GM18907 (cell line): ENCODE measurements around the gene SMYD5.
"Not testable (repeated sequence)": the region's sequence is repeated elsewhere in the genome, so short reads cannot be mapped to it uniquely, and the experiment has no call there.

Experiments used
- ATAC-seq: cut with Tn5 transposase; IDR thresholded peaks from one replicate; pipeline ENCODE4 v1.9.1; 2021; ENCODE audit warnings: mild to moderate bottlenecking, moderate library complexity; ENCODE audit not compliant: unreplicated experiment

Gene SMYD5

DNA sequence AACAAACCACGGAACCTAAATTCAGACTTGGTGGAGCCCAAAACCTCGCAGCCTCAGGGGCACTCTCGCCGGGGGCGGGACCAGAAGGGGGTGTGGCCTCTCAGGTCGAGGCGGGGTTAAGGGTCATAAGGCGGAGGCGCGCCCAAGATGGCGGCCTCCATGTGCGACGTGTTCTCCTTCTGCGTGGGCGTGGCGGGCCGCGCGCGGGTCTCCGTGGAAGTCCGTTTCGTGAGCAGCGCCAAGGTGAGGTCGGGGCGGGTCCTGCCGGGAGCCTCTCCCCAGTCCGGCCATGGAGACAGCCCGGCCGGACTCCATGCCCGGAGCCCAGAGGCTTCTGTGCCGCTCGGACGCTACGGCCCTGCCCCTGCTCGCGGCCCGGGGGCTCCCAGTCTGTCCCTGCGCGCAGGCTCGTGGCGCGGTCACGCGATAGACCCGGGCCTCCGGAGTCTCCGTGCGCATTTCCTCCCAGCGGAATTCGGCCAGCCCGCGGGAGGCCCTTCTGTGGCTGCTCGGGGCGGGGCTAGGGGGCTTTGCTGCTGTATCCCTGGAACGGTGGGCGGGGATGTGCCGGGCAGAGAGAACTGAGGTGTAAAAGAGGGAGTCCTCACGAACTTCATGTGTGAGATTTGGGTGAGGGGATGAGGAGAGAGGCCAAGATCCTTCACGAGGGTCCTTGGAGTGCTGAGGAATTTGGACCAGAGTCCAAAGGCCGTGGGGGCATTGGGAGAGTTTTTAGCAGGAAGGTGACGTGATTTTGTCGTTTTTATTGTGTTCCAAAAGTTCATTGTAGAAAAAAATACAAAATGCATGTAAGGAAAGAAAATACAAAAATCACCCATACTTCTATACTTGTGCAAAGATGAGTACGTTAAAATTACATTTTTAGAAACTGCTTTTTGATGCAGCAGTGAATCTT lies at the start of gene SMYD5:
SMYD5 (plus strand) TSS at position 126 of the 916 bp plus-strand sequence; CDS start at position 148, 22 bp downstream.
- ATAC-seq: peak; percentile 93

DNA sequence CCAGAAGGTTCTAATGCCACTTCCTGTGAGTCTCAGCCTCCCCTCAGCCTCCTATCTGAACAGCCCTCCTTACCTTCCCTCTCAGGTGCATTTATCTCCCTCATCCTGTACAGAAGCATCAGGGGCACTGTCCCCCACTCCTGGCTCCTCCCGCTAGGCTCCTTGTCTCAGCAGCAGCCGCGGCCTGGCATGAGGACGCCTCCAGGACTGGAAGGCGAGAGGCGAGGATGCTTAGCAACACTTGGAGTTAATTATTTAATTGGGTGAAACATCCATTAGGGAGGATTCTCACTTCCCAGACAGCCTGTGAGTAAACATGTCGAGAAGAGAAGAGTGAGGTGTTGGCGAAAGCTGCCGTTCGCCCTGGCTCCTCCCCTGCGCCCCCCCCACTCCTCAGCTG lies 48.1 kb upstream of the SMYD5 start:
- not testable (repeated sequence) for ATAC-seq

DNA sequence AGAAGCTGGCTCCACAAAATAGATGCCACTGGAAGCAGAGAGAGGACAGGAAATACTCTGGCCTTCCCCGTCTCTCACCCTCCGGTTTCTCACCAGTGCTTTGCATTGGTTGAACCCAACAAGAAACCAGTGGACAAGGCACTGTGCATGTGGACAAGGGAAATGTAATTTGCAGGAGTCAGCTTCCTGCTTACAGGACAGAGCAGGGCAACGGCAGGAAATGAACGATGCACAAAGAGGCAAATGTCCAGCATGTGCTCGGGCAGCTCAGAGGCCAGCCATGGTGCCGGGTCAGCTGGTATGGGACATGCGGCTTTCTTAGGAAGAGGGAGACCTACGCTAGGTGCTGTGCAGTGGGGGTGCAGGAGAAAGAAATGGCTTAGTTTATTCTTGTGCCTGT lies 47.2 kb upstream of the SMYD5 start:
- not testable (repeated sequence) for ATAC-seq

DNA sequence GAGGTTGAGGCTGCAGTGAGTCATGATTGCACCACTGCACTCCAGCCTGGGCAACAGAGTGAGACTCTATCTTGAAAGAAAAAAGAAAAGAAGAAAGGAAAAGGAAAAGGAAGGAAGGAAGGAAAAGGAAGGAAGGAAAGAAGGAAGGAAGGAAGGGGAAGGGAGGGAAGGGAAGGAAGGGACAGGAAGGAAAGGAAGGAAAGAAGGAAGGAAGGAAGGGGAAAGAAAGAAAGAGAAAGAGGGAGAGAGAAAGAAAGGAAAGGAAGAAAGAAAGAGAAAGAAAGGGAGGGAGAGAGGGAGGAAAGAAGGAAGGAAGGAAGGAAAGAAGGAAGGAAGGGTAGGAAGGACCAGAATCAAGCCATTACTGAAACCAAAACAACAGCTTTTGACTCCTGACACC lies 45.7 kb upstream of the SMYD5 start:
- not testable (repeated sequence) for ATAC-seq

GRCh38 chr2:73170341-73170740 lies 43.7 kb upstream of the SMYD5 start:
- ATAC-seq: not testable (repeated sequence)

GRCh38 chr2:73172963-73173362 lies 41.1 kb upstream of the SMYD5 start:
- peak; percentile 31 for ATAC-seq

DNA sequence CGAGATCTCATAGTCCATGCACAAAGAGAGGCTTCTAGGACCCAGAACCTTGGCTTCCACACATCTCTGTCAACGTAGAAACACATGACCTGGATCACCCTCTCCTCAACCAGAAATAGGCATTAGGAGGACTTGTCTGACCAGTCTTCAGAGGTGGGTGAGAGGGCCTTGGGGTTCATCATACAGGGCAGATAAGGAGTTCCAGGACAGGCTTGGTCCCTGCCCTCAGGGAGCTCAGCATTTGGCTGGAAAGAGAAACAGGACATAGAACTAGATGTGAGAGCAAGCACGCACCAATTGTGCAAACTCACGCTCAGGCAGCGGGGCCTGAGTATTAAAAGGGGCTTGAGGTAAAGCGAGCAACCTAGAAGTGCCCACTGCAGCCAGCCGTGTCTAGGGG lies 40.3 kb upstream of the SMYD5 start:
- no peak for ATAC-seq

GRCh38 chr2:73174244-73174643 lies 39.8 kb upstream of the SMYD5 start:
- no peak for ATAC-seq

- ATAC-seq: no peak
These were observed 38.9 kb upstream of the SMYD5 start for GRCh38 chr2:73174941-73175662.

- ATAC-seq: peak; percentile 32
These were observed 38.3 kb upstream of the SMYD5 start for GRCh38 chr2:73175663-73176204.

DNA sequence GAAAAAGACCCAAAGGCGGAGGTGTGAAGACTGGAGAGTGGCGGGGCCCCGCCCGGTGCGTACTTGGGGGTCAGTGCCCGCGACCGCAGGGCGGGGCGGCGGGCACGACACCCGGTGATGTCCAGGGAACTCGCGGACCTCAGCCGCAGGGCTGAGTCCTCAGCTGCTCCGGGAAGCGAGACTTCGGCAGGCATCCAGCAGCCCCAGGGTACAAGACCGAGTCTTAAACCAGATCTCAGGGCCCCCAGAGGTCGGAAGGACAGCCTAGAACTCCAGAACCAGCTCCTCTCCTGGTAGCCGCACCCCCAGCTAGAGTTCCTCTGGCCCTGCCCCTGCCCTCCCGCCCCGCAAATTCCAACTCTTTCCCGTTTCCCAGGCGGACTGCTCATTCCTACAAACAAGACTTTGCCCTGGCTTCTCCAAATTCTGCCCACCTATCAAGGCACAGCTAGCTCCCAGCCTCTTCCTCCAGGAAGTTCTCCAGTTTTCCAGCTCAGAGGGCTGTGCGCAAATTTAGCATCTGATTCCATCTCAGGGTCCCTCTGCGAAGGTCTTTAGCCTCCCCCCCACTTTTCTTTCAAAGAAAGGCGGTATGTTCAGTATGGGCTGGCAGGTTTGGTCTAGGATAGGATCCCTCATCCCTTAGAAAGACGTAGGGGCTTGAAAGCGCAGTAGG lies 37.7 kb upstream of the SMYD5 start:
- peak; percentile 30 for ATAC-seq

DNA sequence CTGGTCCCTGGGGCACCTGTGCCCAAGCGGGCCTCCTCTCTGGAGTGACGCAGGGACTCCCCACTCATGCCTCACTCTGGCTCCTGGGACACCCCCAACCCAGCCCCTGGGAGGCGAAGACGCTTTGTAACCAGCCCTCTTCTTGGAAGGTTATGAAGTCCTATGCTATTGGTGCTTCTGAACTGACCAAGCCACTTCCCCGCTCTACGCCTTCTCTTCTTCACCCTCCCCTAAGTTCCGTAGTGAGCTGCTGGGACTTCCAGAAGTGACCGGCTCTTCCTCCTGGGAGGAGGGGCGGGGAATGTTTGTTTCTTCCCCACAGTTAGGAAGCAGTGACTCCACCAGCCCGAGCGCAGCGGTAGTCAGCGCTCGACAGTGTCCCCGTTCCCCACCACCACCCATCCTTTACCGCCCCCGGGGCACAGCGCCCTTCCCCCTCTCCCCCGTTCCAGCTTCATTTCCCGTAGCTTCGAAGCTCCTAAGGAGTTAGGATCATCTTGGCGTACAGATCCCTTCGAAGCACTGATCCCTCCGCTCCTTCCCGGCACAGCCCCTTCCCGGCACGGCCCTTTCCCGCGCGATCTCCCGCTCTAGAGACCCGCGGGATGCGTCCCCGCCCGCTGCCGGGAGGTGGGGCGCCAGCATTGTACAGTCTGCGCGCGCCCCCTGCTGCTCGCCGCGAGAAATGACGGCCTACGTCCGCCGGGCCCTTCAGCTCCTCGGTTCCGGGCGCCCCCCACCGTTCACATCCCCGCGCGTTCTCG lies 37.0 kb upstream of the SMYD5 start:
- peak; percentile 89 for ATAC-seq

GRCh38 chr2:73177645-73178255 lies 36.3 kb upstream of the SMYD5 start:
- peak; percentile 5 for ATAC-seq

DNA sequence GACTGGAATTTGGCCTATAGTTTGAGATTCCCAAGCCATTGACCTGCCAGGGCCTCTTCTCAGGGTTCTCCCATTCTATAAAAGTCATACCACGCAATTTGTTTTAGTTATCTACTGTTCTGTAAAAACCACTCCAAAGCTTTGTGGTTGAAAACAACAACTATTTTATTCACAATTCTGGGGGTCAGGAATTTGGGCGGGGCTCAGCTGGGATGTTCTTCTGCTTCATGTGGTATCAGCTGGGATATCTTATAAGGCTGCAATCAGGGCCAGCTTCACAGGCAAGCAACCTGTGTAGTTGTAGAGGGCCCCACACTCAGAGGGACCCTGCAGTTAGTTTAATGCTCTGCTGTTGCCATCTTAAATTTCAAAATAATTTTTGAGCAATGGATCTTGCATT lies 28.1 kb upstream of the SMYD5 start:
- no peak for ATAC-seq

- ATAC-seq: no peak
These were observed 26.5 kb upstream of the SMYD5 start for GRCh38 chr2:73187549-73187948.

DNA sequence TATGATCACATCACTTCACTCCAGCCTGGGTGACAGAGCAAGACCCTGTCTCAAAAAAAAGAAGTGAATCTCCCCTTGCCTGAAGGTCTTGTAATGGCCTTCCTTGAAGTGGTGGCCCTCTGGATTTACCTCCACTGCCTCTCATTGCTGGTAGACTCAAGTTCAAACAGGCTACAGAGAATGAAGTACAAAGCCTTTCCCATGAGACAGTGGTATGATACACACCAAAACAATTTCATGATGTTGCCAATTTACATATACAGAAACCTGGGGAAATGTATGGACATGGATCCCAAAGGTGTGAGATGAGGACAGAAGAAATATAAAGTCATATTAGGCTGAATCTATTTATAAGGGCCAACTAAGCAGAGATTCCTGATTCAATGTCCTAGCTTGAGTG lies 16.5 kb upstream of the SMYD5 start:
- no peak for ATAC-seq

DNA sequence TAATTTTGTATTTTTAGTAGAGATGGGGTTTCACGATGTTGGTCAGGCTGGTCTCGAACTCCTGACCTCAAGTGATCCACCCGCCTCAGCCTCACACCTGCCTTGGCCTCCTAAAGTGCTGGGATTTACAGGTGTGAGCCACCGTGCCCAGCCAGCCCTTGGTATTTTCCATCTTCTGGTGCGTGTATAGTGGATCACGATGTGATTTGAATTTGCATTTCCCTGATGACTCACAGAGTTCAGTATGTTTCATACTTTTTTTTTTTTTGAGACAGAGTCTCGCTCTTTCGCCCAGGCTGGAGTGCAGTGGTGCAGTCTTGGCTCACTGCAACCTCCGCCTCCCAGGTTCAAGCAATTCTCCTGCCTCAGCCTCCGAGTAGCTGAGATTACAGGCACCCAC lies 13.8 kb upstream of the SMYD5 start:
- ATAC-seq: not testable (repeated sequence)

- no peak for ATAC-seq
These were observed 11.6 kb upstream of the SMYD5 start, which contains the start of gene NOTO for GRCh38 chr2:73202156-73203054. Gene NOTO (plus strand): TSS chr2:73202574. CDS start chr2:73202667, 93 bp downstream.
